Muscle of leg (tissue), 11 donors: Measurements from ENCODE around the gene ASB2. TPM values are rescaled to one million over a fixed set of nuclear protein-coding genes. Genes with fewer than 3 reads are reported as not detected.

Experiments used
- DNase-seq: peaks from one replicate; pipeline ENCODE4 v3.0.0; 2013
- H3K27ac ChIP-seq: one replicate; pipeline ENCODE4 v1.5.1; 2013; ENCODE audit warnings: mild to moderate bottlenecking, low read length, control low read depth
- H3K27me3 ChIP-seq: one replicate; pipeline ENCODE4 v1.6.1; 2013; ENCODE audit warnings: low read length; ENCODE audit not compliant: control insufficient read depth, insufficient read depth
- H3K36me3 ChIP-seq: one replicate; pipeline ENCODE4 v1.6.1; 2013; ENCODE audit warnings: low read length; ENCODE audit not compliant: control insufficient read depth, insufficient read depth
- H3K4me1 ChIP-seq: one replicate; pipeline ENCODE4 v1.6.1; 2013; ENCODE audit warnings: low read length; ENCODE audit not compliant: control insufficient read depth, insufficient read depth
- H3K4me3 ChIP-seq: one replicate; pipeline ENCODE4 v1.5.1; 2013; ENCODE audit warnings: low read length, control low read depth
- H3K9me3 ChIP-seq: replicated peaks from 2 replicates; pipeline ENCODE4 v1.6.1; 2013; ENCODE audit warnings: low read depth, low read length; ENCODE audit not compliant: control insufficient read depth
- WGBS: methylation state at CpG from one replicate; pipeline ENCODE4 v1.1.5; 2013; ENCODE audit warnings: missing lambda C conversion rate; ENCODE audit not compliant: insufficient coverage; 5-methylcytosine and 5-hydroxymethylcytosine counted together
- polyA plus RNA-seq, 8 donors: library from polyadenylated mRNA; unstranded; fragments of 120-200 nt; gene quantifications; one replicate each; pipeline versions ENCODE4 v1.2.1 to v1.2.3, GENCODE V29; 2013; ENCODE audit warnings: inconsistent platforms in 1 of 8, low replicate concordance in 1 of 8; ENCODE audit not compliant: insufficient read length in 8 of 8, insufficient read depth in 1 of 8
- total RNA-seq: library from RNA; stranded (reverse); fragments of 120-200 nt; gene quantifications from one replicate; pipeline ENCODE4 v1.2.4, GENCODE V29; 2013

Gene ASB2
- total and polyA plus RNA-seq, 9 donors = 15.0 to 32.3 (median 23.0) TPM

GRCh38 chr14:93957333-93957710 is 19.0 kb downstream of the ASB2 start:
- no peak for DNase-seq
- H3K27ac ChIP-seq = peak overlapping the region; percentile 67
- no peaks in the 10 kb centered on the region for H3K9me3 ChIP-seq
- H3K36me3 ChIP-seq = peaks cover 5% of the 10 kb centered on the region
- no peak overlapping the region for H3K4me3 ChIP-seq
- WGBS = 73% methylated on average over 4 of the region's 7 CpGs
- H3K27me3 ChIP-seq = no peaks in the 10 kb centered on the region
- H3K4me1 ChIP-seq = peaks cover 80% of the 10 kb centered on the region

- Histone ChIP-seq H3K36me3 (peaks cover 10% of the 10 kb centered on the region), H3K27me3 (no peaks in the 10 kb centered on the region), H3K9me3 (no peaks in the 10 kb centered on the region), H3K4me3 (peak overlapping the region; percentile 47), H3K27ac (peak overlapping the region; percentile 82), H3K4me1 (peaks cover 84% of the 10 kb centered on the region)
- DNase-seq = peak; percentile 88
- WGBS = 39% methylated on average over 9 of the region's 14 CpGs
Observed at GRCh38 chr14:93956514-93957332, 19.6 kb downstream of the ASB2 start.

DNA sequence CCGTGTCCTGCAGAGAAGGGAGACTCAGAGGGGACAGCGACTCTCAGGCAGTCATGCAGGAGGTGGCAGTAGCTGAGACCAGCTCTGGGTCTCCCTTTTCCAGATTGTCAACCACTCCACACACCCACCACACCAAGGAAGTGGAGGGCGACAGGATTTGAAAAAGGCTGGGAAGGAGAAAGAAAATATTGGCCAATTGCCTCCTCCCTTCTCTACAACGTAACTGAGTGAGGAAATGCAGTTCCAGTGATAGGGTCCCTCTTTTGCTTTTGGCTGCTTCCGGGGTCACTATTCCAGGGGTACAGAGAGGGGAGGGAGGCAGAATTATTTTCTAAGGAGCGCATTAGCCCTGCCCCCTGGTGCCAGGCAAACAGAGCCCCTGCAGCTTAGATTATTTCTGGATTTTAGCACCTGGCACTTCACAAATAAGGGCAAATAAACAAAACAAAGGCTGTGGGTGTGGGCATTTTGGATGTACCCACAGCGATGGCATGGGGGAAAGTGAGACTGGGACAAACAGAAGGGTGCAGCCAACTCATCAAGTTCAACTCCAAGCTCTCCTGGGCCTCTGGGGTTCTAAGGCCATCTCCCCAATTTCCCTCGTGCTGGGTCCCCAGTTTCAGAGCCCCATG is 20.4 kb downstream of the ASB2 start:
- Histone ChIP-seq H3K36me3 (peaks cover 18% of the 10 kb centered on the region), H3K4me3 (peak overlapping the region; percentile 47)
- WGBS = 45% methylated on average over 2 of the region's 8 CpGs

GRCh38 chr14:93954900-93955849 is 21.2 kb downstream of the ASB2 start:
- Histone ChIP-seq H3K27ac (peak overlapping the region; percentile 82), H3K4me1 (peaks cover 84% of the 10 kb centered on the region), H3K4me3 (peak overlapping the region; percentile 47), H3K27me3 (no peaks in the 10 kb centered on the region), H3K36me3 (peaks cover 26% of the 10 kb centered on the region), H3K9me3 (no peaks in the 10 kb centered on the region)
- no peak for DNase-seq
- 42% methylated on average over 6 of the region's 19 CpGs for WGBS

More for the DNA sequence above, 20.4 kb downstream of the ASB2 start:
- H3K4me1 ChIP-seq = peaks cover 84% of the 10 kb centered on the region
- DNase-seq = no peak
- no peaks in the 10 kb centered on the region for H3K9me3 ChIP-seq
- peak overlapping the region; percentile 82 for H3K27ac ChIP-seq
- no peaks in the 10 kb centered on the region for H3K27me3 ChIP-seq

GRCh38 chr14:93954516-93954830 is 21.9 kb downstream of the ASB2 start:
- Histone ChIP-seq H3K4me3 (no peak overlapping the region), H3K27ac (peak overlapping the region; percentile 55), H3K36me3 (peaks cover 32% of the 10 kb centered on the region), H3K27me3 (no peaks in the 10 kb centered on the region), H3K9me3 (no peaks in the 10 kb centered on the region), H3K4me1 (peaks cover 77% of the 10 kb centered on the region)
- WGBS = 72% methylated on average over 3 of the region's 4 CpGs
- DNase-seq = no peak

DNA sequence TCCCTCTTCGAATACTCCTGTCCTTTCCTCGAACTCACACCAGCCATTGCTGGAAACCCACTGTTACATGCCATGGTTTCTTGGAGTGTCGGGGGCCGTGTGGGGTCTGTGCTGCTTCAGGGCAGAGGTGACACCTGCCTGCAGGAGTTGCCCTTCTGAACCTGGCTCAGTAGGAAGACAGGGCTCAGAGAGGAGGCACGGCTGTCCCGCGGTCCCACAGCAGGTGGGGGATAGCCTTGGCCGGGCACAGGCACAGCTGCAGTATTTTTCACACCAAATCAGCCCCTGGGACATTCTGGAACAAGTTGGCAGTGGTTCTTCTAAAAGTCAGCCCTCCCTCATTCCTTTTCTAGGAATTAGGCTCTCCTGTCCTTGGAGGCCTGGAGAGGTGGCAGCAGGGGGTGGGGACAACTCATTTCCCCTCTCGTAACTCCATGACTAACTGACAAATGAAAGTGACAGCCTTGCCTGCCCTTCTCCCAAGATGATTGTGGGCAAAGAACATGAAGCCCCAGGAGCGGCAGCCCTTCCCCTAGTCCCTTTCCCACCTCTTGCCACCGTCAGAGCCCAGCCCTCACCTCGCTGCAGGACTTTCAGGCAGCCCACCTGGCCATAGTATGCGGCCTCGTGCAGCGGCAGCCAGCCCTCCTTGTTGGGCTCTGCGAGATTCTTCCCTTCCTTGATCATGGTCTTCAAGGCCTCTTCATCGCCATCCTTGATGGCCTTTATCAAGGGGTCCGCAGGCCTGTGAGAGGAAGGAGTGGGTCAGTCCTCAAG is 22.4 kb downstream of the ASB2 start:
- Histone ChIP-seq H3K27me3 (no peaks in the 10 kb centered on the region), H3K36me3 (peaks cover 37% of the 10 kb centered on the region), H3K4me1 (peaks cover 76% of the 10 kb centered on the region), H3K27ac (peak overlapping the region; percentile 55), H3K9me3 (no peaks in the 10 kb centered on the region), H3K4me3 (peak overlapping the region; percentile 10)
- DNase-seq = peak; percentile 66
- WGBS = 72% methylated on average over 11 of the region's 18 CpGs

DNA sequence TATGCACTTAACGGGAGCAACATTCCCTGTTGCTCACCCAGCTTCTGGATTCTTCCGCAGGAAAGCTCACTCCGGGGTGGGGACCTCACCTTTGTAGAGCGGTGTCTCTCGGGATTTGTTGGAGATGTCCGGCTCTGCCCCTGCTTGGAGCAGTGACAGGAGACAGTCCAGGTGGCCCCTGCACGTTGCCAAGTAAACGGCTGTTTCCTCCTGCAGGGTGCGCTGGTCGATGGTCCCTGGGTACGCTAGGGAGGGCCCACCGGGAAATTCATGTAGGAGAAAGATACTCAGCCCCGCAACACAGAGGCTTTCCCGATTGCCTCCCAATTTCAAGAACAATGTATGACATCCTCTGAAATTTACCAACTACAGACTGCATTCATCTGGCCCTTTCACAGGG is 23.1 kb downstream of the ASB2 start:
- no peak for DNase-seq
- Histone ChIP-seq H3K27ac (peak overlapping the region; percentile 13), H3K36me3 (peaks cover 41% of the 10 kb centered on the region), H3K4me3 (peak overlapping the region; percentile 10), H3K27me3 (no peaks in the 10 kb centered on the region), H3K9me3 (no peaks in the 10 kb centered on the region), H3K4me1 (peaks cover 75% of the 10 kb centered on the region)
- 37% methylated on average over 13 of the region's 14 CpGs for WGBS

- no peak overlapping the region for H3K27ac ChIP-seq
- H3K4me1 ChIP-seq = peaks cover 70% of the 10 kb centered on the region
- WGBS = no CpG with 5 or more reads among the region's 3 CpGs
- no peaks in the 10 kb centered on the region for H3K27me3 ChIP-seq
- H3K4me3 ChIP-seq = no peak overlapping the region
- no peaks in the 10 kb centered on the region for H3K9me3 ChIP-seq
- DNase-seq = no peak
- H3K36me3 ChIP-seq = peaks cover 45% of the 10 kb centered on the region
Observed at GRCh38 chr14:93952829-93953228, 23.5 kb downstream of the ASB2 start.

DNA sequence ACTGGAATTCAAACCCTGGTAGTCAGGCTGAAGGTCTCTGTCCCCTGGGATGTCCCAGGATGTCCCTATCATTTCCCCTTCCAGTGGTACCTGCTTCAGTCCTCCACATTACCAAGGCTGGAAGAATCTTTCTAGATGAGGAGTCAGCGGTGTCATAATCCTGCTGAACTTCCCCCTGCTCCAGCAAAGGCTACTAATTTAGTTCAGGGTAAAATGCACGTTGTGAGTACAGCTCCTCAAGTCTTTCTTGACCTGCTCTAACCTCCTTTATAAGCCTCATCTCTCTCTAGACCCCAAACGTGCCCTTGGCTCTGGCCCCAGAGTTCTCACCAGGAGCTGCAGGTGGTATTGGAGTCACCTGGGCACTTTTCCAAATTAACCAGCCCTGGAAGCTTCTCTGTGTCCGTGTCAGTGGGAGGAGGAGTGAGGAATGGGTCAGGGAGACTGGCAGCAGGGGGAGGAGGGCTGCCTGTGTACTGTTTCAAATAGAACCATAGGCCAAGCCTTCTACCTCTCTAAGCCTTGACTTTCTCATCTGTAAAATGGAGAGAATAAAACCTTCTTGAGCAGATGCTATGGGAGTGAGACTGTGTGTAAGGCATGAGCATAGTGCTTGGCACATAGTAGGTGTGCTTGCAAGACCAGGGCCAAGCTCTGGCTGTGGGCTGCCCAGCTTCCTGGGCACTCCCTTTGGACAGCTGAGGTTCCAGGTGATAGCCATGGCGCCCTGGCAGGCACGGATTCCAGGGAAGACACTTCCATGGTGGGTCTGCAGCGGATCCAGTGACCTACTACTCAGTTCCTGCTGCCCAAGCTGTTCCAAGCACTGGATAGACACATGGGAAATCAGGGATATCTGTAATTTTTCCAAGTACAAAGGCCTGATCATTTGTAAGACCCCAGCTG is 24.5 kb downstream of the ASB2 start:
- Histone ChIP-seq H3K36me3 (peaks cover 51% of the 10 kb centered on the region), H3K27ac (no peak overlapping the region), H3K27me3 (no peaks in the 10 kb centered on the region), H3K4me1 (peaks cover 61% of the 10 kb centered on the region), H3K9me3 (no peaks in the 10 kb centered on the region), H3K4me3 (no peak overlapping the region)
- 63% methylated on average over 4 of the region's 7 CpGs for WGBS
- DNase-seq = no peak
